Activated CD4-positive, alpha-beta T cell treated with anti-CD3 and anti-CD28 coated beads for 36 hours (primary cell): ENCODE measurements around the gene ERBB2. TPM values are rescaled to one million over a fixed set of nuclear protein-coding genes. Genes with fewer than 3 reads are reported as not detected.

Source experiments
- ATAC-seq: fragments of 200-7000 bp; cut with Tn5 transposase; one replicate; pipeline ENCODE4 v1.10.0; 2021; ENCODE audit warnings: mild to moderate bottlenecking, moderate library complexity
- CTCF ChIA-PET: fragments of 350-600 bp; sonication (Branson Sonifier 250); formaldehyde crosslinking; loops from one replicate; lab custom pipeline; 2021; ENCODE audit warnings: antibody characterized with exemption; lab: Charles Lee
- POLR2A ChIA-PET: fragments of 350-600 bp; sonication (Branson Sonifier 250); formaldehyde crosslinking; loops from one replicate; lab custom pipeline; 2021; ENCODE audit warnings: antibody characterized with exemption, inconsistent platforms; lab: Charles Lee
- DNase-seq: peaks from one replicate; pipeline ENCODE4 v3.0.0-alpha.2; 2020
- H3K27ac Mint-ChIP-seq: one replicate; pipeline ENCODE4 v1.8.0; 2021; ENCODE audit warnings: mixed read lengths
- H3K27me3 Mint-ChIP-seq: one replicate; pipeline ENCODE4 v1.8.0; 2021; ENCODE audit warnings: mixed read lengths
- H3K36me3 Mint-ChIP-seq: one replicate; pipeline ENCODE4 v1.8.0; 2021; ENCODE audit warnings: low read depth, mixed read lengths
- H3K4me1 Mint-ChIP-seq: one replicate; pipeline ENCODE4 v1.8.0; 2021; ENCODE audit warnings: mixed read lengths
- H3K4me3 Mint-ChIP-seq: one replicate; pipeline ENCODE4 v1.8.0; 2021; ENCODE audit warnings: mild to moderate bottlenecking, moderate library complexity, mixed read lengths
- H3K9me3 Mint-ChIP-seq: one replicate; pipeline ENCODE4 v1.8.0; 2021; ENCODE audit warnings: low read depth, mixed read lengths
- intact Hi-C, 2 experiments: fragments of 100-400 bp; cut with DNase I in 1 of 2; cut with micrococcal nuclease in 1 of 2; formaldehyde crosslinking; loops; one replicate each; pipeline versions ENCODE4 v1.14.2 to v1.15.1; 2022 to 2024; cut with DNase I, micrococcal nuclease
- total RNA-seq, 2 experiments: library from RNA; stranded (reverse); gene quantifications; one replicate each; pipeline ENCODE4 v1.2.3, GENCODE V29; 2021

The ERBB2 gene
- total RNA-seq, 2 experiments from 2014 or later = 5.8 to 6.0 TPM

DNA sequence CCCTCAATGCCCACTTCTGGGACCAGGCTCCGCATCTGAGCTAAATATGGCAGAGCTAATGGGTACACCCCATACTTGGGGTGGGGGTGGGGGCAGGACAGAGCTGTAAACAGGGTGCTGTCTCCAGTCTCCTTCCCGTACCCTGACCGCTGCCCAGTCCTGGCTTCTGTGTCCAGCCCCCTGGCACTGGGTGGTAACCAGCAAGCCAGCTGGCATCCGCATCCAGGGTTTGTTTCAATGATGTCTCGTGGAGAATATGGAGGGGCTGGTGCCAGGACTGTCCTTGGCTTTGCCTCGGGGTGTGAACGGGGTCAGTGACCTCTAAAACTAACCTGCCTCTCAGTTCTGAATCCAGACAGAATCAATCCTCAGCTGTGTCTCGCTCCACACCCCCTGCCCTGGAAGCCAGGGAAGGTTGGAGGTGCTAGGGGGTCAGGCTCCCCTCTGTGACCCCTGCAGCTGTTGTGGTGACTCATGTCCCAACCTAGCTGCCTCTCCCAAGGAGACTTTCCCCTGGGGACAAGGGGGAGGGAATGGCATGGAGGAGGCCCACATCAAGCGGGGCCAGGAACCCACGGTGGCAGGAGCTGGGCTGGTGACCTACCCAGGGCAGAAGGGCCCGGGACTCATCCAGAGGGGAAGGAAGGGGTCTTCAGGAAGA lies 33.1 kb upstream of the ERBB2 start:
- H3K27me3 Mint-ChIP-seq = peaks cover 13% of the 10 kb centered on the region
- intact Hi-C loops = no loop called here

DNA sequence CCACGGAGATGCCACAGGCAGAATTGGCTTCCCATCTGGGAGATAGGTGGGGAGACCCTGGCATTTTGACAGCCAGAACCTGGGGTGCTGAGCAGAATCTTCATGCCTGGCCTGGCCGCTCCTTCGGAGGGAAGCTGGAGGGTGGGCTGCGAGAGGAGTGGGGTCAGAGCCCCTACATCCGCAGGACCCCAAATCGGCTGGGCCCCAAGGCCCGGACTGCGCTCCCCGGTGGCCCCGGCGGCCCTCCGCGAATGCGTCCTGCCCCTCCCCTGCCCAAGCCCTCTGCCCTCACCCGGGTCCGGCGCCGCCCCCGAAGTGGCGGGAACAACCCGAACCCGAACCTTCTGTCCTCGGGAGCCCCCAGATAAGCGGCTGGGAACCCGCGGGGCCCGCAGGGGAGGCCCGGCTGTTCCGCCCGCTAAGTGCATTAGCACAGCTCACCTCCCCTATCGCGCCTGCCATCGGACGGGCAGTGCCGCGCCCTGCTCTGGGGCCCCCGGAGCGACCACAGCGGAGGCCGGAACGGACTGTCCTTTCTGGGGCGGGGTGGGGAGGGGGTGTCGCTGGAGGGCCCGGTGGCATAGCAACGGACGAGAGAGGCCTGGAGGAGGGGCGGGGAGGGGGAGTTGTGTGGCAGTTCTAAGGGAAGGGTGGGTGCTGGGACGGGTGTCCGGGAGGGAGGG lies 32.5 kb upstream of the ERBB2 start:
- ATAC-seq (no peak), DNase-seq (no peak)
- Mint-ChIP-seq H3K36me3 (peaks cover 2% of the 10 kb centered on the region), H3K27me3 (peaks cover 13% of the 10 kb centered on the region), H3K4me3 (peak overlapping the region; percentile 50), H3K27ac (no peak overlapping the region), H3K9me3 (no peaks in the 10 kb centered on the region), H3K4me1 (peaks cover 10% of the 10 kb centered on the region)
- POLR2A ChIA-PET = no interaction called here
- CTCF ChIA-PET = interaction anchor here (0.6 to 6.8 kb wide), 4 partner anchors 10 to 45 kb away, joined by 3 to 85 read pairs (median 14); no protein-coding TSS in a partner anchor
- intact Hi-C loops = no loop called here

More for the DNA sequence above, 33.1 kb upstream of the ERBB2 start:
- DNase-seq = no peak
- H3K4me3 Mint-ChIP-seq = no peak overlapping the region
- no peak overlapping the region for H3K27ac Mint-ChIP-seq
- ATAC-seq = no peak
- ChIA-PET POLR2A (no interaction called here), CTCF (interaction anchor here (0.6 to 6.8 kb wide), 5 partner anchors 9 to 66 kb away, joined by 3 to 85 read pairs (median 9); no protein-coding TSS in a partner anchor)
- H3K9me3 Mint-ChIP-seq = no peaks in the 10 kb centered on the region
- H3K36me3 Mint-ChIP-seq = peaks cover 2% of the 10 kb centered on the region
- peaks cover 7% of the 10 kb centered on the region for H3K4me1 Mint-ChIP-seq

DNA sequence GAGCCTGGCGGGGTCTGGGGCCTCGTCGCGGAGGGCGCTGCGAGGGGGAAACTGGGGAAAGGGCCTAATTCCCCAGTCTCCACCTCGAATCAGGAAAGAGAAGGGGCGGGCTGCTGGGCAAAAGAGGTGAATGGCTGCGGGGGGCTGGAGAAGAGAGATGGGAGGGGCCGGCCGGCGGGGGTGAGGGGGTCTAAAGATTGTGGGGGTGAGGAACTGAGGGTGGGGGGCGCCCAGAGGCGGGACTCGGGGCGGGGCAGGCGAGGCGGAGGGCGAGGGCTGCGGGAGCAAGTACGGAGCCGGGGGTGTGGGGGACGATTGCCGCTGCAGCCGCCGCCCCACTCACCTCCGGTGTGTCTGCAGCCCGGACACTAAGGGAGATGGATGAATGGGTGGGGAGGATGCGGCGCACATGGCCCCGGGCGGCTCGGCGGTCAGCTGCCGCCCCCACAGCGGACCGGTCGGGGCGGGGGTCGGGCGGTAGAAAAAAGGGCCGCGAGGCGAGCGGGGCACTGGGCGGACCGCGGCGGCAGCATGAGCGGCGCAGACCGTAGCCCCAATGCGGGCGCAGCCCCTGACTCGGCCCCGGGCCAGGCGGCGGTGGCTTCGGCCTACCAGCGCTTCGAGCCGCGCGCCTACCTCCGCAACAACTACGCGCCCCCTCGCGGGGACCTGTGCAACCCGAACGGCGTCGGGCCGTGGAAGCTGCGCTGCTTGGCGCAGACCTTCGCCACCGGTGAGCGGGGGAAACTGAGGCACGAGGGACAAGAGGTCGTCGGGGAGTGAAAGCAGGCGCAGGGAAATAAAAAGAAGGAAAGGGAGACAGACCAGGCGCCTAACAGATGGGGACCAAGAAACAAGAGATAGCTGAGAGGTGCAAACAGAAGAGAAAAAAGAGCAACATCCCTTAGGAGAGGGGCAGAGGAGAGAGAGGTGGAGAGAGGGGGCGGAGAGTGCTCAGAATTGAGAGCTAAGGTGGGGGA lies 31.6 kb upstream of the ERBB2 start, which contains the start of gene PNMT:
TSS of gene PNMT (plus strand) at position 509 of the 980 bp plus-strand sequence. CDS start at position 532, 23 bp downstream.
- CTCF ChIA-PET = interaction anchor here (0.7 to 6.8 kb wide), 13 partner anchors 8 to 91 kb away, joined by 3 to 85 read pairs (median 4); partner anchors contain the start of gene MIEN1
- Mint-ChIP-seq H3K4me1 (peaks cover 10% of the 10 kb centered on the region), H3K36me3 (no peaks in the 10 kb centered on the region), H3K27me3 (peaks cover 13% of the 10 kb centered on the region), H3K27ac (no peak within 1 kb of the TSS), H3K4me3 (peak within 1 kb of the TSS; percentile 50), H3K9me3 (no peaks in the 10 kb centered on the region)
- peak; percentile 87 for DNase-seq
- POLR2A ChIA-PET = interaction anchor here (0.6 to 1.0 kb wide), 3 partner anchors 20 to 60 kb away, joined by 3 to 12 read pairs (median 3); no protein-coding TSS in a partner anchor
- peak; percentile 79 for ATAC-seq
- intact Hi-C loops = loop anchor here in 1 of 2 experiments (1.0 kb wide), 3 partner anchors 46 to 86 kb away; partner anchors contain the start of gene MIEN1

DNA sequence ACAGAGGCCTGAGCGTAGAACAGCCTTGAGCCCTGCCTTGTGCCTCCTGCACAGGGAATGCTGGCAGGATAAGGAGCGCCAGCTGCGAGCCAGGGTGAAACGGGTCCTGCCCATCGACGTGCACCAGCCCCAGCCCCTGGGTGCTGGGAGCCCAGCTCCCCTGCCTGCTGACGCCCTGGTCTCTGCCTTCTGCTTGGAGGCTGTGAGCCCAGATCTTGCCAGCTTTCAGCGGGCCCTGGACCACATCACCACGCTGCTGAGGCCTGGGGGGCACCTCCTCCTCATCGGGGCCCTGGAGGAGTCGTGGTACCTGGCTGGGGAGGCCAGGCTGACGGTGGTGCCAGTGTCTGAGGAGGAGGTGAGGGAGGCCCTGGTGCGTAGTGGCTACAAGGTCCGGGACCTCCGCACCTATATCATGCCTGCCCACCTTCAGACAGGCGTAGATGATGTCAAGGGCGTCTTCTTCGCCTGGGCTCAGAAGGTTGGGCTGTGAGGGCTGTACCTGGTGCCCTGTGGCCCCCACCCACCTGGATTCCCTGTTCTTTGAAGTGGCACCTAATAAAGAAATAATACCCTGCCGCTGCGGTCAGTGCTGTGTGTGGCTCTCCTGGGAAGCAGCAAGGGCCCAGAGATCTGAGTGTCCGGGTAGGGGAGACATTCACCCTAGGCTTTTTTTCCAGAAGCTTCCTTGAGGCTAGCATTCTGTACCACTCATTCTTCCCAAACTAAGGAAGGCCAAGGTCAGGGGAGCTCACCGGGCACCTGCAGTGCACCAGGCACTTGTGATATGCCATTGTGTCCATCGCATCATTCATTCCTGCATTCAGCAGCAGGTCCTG lies 29.7 kb upstream of the ERBB2 start:
- Mint-ChIP-seq H3K9me3 (no peaks in the 10 kb centered on the region), H3K4me3 (no peak overlapping the region), H3K27ac (no peak overlapping the region), H3K27me3 (peaks cover 13% of the 10 kb centered on the region), H3K36me3 (no peaks in the 10 kb centered on the region), H3K4me1 (peaks cover 10% of the 10 kb centered on the region)
- ATAC-seq (no peak), DNase-seq (no peak)
- intact Hi-C loops = no loop called here
- ChIA-PET CTCF (interaction anchor here (0.6 to 6.8 kb wide), 8 partner anchors 8 to 241 kb away, joined by 3 to 85 read pairs (median 4); no protein-coding TSS in a partner anchor), POLR2A (no interaction called here)

DNA sequence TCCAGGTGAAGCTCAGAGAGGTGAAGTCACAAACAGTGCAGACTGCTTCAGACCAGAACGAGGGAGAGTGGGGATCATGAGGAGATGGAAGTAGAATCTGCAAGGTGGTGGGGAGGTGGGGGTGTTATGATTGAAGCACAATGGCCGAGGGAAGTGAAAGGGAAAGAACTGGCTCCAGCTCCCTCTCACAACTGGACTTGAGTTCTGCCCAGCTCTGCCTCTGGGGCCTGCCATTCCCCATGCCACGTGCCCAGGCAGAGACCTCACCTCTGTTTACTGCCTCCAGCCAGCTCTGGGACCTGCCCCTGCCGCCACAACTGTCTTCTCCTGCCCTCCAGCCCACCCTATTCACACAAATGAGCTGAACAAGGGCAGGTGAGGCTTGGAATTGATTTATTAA lies 29.1 kb upstream of the ERBB2 start:
- no peaks in the 10 kb centered on the region for H3K36me3 Mint-ChIP-seq
- ChIA-PET POLR2A (interaction anchor here (1.2 kb wide), 1 partner anchor 60 kb away, joined by 4 read pairs; the partner anchor contains the start of gene MIEN1), CTCF (interaction anchor here (0.6 to 6.8 kb wide), 10 partner anchors 9 to 240 kb away, joined by 3 to 85 read pairs (median 4); no protein-coding TSS in a partner anchor)
- ATAC-seq (no peak), DNase-seq (no peak)
- peaks cover 13% of the 10 kb centered on the region for H3K27me3 Mint-ChIP-seq
- H3K9me3 Mint-ChIP-seq = no peaks in the 10 kb centered on the region
- H3K27ac Mint-ChIP-seq = no peak overlapping the region
- peaks cover 15% of the 10 kb centered on the region for H3K4me1 Mint-ChIP-seq
- intact Hi-C loops = no loop called here
- no peak overlapping the region for H3K4me3 Mint-ChIP-seq

DNA sequence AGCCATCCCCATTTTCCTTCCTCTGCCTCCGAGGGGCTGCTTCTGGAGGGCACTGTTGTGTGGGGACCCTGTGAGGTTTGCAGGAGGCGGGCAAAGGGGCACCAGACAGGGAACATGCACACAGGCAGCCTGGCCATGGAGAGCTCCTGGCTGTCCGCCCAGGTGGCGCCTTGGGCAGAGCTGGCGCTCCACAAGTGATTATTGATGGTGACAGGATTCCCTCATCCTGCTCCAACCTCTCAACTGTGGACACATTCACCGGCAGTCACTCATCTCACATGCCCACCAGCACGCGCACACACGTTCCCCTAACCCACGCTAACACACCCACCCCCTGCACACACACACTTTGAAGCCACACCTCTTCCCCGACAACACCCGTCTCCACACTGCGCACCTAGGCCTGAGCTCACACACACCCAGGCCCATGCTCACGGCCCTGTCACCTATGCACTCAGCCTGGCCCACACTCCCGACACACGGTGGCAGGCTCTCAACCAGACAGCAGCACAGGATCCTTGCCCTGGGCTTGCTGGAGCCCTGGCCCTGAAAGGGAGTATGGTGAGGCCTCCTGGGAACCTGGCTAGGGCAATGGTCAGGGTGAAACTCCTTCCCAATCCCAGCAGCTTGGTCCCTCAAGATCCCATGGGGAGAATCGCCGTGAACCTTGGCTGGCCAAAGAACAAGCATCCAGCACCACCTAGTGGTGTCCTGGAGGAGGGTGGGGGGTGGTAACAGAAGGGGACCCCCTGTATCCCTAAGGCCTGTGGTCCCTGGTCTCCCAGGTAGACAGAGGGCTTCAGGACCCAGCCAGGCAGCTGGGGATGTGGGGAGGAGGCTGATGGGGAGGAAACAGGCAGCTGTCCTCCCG lies 28.0 kb upstream of the ERBB2 start:
- CTCF ChIA-PET = interaction anchor here (0.6 to 6.8 kb wide), 11 partner anchors 8 to 221 kb away, joined by 3 to 85 read pairs (median 4); partner anchors contain the start of gene MED1
- no peak overlapping the region for H3K27ac Mint-ChIP-seq
- POLR2A ChIA-PET = interaction anchor here (1.2 kb wide), 1 partner anchor 58 kb away, joined by 4 read pairs; the partner anchor contains the start of gene MIEN1
- H3K4me1 Mint-ChIP-seq = peaks cover 25% of the 10 kb centered on the region
- intact Hi-C loops = no loop called here
- H3K4me3 Mint-ChIP-seq = no peak overlapping the region
- H3K9me3 Mint-ChIP-seq = no peaks in the 10 kb centered on the region
- H3K36me3 Mint-ChIP-seq = no peaks in the 10 kb centered on the region
- peaks cover 11% of the 10 kb centered on the region for H3K27me3 Mint-ChIP-seq
- DNase-seq (peak; percentile 40), ATAC-seq (peak; percentile 16)

DNA sequence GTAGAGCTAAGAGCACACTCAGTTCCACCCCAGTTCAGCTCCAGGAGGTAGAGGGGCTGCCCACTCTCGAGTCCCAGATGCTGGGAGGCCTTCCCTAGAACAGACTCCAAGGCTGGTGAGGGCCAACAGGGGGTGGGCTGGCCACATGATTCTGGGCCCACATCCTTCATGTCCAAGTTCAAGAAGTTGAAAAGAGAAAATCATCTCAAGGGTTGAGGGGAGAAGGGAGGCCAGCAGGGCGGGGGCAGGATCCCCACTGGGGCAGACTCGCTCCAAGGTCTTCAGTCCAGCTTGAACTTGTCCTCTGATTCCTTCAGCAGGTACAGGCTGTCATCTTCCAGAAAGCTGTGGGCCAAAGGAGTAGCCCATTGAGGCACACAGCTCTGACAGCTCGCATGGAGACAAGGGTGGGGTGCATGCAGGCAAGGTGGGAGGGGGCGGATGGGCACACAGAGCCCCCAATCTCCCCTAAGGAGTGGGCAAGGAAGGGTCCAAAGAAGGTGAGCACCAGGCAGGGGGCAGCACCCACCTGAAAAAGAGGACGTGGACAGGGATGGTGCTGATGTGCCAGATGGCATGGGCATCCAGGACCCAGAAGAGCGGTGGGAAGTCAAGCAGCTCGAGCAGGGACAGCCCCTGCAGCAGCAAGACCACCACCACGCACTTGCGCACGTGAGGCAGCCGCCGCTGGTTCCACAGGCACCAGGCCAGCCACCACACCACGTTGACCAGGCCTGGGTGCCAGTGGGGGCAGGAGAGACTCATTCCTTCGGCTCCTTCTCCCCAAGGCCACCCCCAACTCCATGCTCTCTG lies 27.1 kb upstream of the ERBB2 start:
- Mint-ChIP-seq H3K4me1 (peaks cover 32% of the 10 kb centered on the region), H3K4me3 (no peak overlapping the region), H3K27me3 (peaks cover 9% of the 10 kb centered on the region), H3K36me3 (no peaks in the 10 kb centered on the region), H3K27ac (no peak overlapping the region), H3K9me3 (no peaks in the 10 kb centered on the region)
- DNase-seq (no peak), ATAC-seq (no peak)
- ChIA-PET POLR2A (no interaction called here), CTCF (interaction anchor here (0.6 to 1.0 kb wide), 3 partner anchors 7 to 222 kb away, joined by 3 to 5 read pairs (median 3); partner anchors contain the start of gene MED1)
- intact Hi-C loops = no loop called here

DNA sequence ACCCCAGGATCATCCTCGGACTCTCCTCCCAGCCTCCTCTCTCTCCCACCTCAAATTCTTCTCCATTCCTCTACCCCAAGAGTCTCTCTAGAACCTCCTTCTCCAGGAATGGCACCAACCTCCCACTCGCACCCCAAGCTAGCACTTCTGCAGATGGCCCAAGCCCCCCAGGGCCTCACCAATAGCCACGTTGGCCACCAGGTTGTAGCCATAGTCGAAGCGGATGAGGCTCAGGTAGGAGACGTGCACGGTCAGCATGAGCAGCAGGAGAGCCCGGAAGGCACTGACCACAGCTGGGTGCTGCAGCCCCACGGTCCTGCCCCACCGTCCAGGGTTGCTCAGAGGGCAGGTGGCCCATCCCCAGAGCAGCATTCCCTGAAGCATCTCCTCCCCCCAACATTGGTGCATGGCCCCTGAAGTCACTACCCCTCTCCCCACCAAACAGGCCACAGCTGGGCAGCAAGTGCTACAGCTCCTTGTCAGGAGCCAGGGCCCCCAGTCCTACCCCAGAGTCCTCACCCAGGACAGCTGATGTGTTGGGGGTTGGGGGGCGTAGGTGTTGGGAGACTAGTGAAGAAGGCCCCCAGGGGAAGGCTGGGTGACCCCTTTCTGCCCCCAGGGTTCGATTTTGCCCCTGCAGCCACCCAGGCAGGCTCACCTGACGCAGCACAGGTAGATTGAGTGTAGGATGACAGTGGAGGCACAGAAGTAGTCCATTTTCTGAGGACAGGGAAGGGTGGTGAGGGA lies 26.4 kb upstream of the ERBB2 start:
- intact Hi-C loops = no loop called here
- no peaks in the 10 kb centered on the region for H3K9me3 Mint-ChIP-seq
- POLR2A ChIA-PET = no interaction called here
- CTCF ChIA-PET = no interaction called here
- peaks cover 8% of the 10 kb centered on the region for H3K27me3 Mint-ChIP-seq
- no peaks in the 10 kb centered on the region for H3K36me3 Mint-ChIP-seq
- H3K4me3 Mint-ChIP-seq = no peak overlapping the region
- H3K4me1 Mint-ChIP-seq = peaks cover 36% of the 10 kb centered on the region
- DNase-seq (no peak), ATAC-seq (no peak)
- H3K27ac Mint-ChIP-seq = no peak overlapping the region
